Measurements from ENCODE around the gene NOC2L. TPM values are rescaled to one million over a fixed set of nuclear protein-coding genes. Genes with fewer than 3 reads are reported as not detected.

Gene NOC2L
- total and polyA plus RNA-seq, 2 donors (not counting 1 experiment from before 2014, with no cell fraction given): 34.1 to 61.1 TPM

DNA sequence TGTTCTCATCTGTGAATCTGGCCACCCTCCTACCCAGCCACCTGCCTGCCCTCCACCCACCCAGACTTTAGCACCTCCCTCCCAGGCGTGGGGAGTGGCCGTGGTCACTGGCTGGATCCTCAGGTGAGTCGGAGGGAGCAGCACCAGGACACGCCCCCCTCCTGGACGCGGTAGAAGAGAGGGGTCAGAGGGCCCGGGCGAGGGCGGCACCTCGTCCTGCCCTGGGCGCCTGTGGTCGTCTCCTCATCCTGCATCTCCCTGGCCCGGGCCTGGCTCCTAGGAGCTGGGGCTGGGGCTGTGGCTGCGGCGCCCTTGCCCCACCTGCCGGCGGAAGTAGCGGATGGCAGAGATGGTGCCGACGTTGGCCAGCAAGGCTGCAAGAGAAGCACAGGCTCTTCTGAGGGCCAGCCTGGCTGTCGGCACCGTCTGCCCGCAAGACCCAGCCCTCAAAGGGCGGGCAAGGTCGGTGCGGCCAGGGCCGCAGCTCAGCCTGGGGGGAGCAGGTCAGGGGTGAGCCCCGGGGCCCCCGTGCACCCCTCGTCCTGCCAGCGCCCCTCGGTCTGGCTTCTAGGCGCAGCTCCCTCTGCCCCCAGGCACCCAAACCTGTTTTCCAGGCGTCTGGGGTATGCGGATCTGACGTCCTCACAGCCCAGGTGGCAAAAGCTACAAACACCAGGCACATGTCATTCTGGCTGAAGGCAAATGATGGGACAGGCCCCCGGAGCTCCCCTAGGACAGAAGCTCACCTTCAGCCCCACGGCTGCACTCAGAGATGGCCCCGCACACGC is 17.0 kb upstream of the NOC2L start:
- H3K4me2 ChIP-seq (ENCODE audit: extremely low read depth, insufficient read depth, low read length): peak overlapping the region; percentile 51
- H2AFZ ChIP-seq (ENCODE audit: low read length): peak overlapping the region; percentile 44
- no peak for TF ChIP-seq EZH2 (IDR thresholded peaks at IDR 0.05; ENCODE audit: low read length, missing control alignments)
- TF ChIP-seq, protein P1, sequence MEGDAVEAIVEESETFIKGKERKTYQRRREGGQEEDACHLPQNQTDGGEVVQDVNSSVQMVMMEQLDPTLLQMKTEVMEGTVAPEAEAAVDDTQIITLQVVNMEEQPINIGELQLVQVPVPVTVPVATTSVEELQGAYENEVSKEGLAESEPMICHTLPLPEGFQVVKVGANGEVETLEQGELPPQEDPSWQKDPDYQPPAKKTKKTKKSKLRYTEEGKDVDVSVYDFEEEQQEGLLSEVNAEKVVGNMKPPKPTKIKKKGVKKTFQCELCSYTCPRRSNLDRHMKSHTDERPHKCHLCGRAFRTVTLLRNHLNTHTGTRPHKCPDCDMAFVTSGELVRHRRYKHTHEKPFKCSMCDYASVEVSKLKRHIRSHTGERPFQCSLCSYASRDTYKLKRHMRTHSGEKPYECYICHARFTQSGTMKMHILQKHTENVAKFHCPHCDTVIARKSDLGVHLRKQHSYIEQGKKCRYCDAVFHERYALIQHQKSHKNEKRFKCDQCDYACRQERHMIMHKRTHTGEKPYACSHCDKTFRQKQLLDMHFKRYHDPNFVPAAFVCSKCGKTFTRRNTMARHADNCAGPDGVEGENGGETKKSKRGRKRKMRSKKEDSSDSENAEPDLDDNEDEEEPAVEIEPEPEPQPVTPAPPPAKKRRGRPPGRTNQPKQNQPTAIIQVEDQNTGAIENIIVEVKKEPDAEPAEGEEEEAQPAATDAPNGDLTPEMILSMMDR (conservative IDR thresholded peaks at IDR 0.05 in 1 of 2, IDR thresholded peaks at IDR 0.05 in 1 of 2; ENCODE audit: low read depth in 1 of 2, low read length in 2 of 2): peak; percentile 35 to 53

DNA sequence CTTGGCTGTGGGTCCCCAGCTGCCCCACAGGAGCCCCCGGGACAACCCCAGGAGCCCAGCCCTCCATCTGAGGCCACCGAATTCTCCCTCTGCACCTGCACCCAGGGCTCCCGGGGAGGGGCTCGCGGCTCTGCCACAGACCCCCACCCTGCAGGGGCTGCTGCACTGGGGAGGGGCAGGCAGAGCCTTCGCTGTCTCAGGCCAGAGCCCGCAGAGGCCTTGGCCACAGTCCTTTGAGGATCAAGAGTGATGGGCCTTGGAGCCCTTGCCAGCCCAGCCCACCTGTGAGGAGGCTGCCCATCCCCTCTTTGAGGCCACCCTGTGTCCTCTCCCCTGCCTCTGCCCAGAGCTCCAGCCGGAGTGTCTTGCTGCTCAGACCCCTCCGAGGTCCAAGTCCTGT is 16.3 kb upstream of the NOC2L start:
- H3K27me3 ChIP-seq (ENCODE audit: control insufficient read depth, insufficient read depth, low read length): no peaks in the 10 kb centered on the region
- H3K79me2 ChIP-seq (ENCODE audit: control insufficient read depth, insufficient read depth, low read length): no peaks in the 10 kb centered on the region
- no peak overlapping the region for H3K9ac ChIP-seq (ENCODE audit: insufficient read depth, low read length)
- no peak overlapping the region for H3K4me2 ChIP-seq (ENCODE audit: extremely low read depth, insufficient read depth, low read length)
- no peak overlapping the region for H2AFZ ChIP-seq (ENCODE audit: low read length)
- H3K36me3 ChIP-seq (ENCODE audit: control insufficient read depth, insufficient read depth, low read length): no peaks in the 10 kb centered on the region
- no peaks in the 10 kb centered on the region for H3K4me1 ChIP-seq (ENCODE audit: control insufficient read depth, extremely low read depth, insufficient read depth, low read length)
- no peaks in the 10 kb centered on the region for H3K9me3 ChIP-seq (ENCODE audit: control insufficient read depth, insufficient read depth, low read depth, low read length)
- no peak overlapping the region for H3K27ac ChIP-seq (ENCODE audit: insufficient read depth, low read length)
- no peak for TF ChIP-seq EZH2 (IDR thresholded peaks at IDR 0.05; ENCODE audit: low read length, missing control alignments)
- TF ChIP-seq, protein P1 (conservative IDR thresholded peaks at IDR 0.05 in 1 of 2, IDR thresholded peaks at IDR 0.05 in 1 of 2; ENCODE audit: low read depth in 1 of 2, low read length in 2 of 2): no peak
- no peak overlapping the region for H3K4me3 ChIP-seq (replicated peaks in 1 of 4; ENCODE audit: control extremely low read depth in 1 of 4, insufficient read depth in 1 of 4, low read depth in 3 of 4, low read length in 4 of 4)
- no peak for DNase-seq (ENCODE audit: low read depth in 2 of 2)
- no peaks in the 10 kb centered on the region for H4K20me1 ChIP-seq (ENCODE audit: control insufficient read depth, extremely low read depth, insufficient read depth, low read length)

More for the DNA sequence above, 17.0 kb upstream of the NOC2L start:
- Histone ChIP-seq H3K4me3 (replicated peaks in 1 of 4; ENCODE audit: control extremely low read depth in 1 of 4, insufficient read depth in 1 of 4, low read depth in 3 of 4, low read length in 4 of 4) (peak overlapping the region in 1 of 4 experiments; percentile 32), H3K27me3 (ENCODE audit: control insufficient read depth, insufficient read depth, low read length) (no peaks in the 10 kb centered on the region), H3K9ac (ENCODE audit: insufficient read depth, low read length) (peak overlapping the region; percentile 23), H3K36me3 (ENCODE audit: control insufficient read depth, insufficient read depth, low read length) (no peaks in the 10 kb centered on the region), H3K9me3 (ENCODE audit: control insufficient read depth, insufficient read depth, low read depth, low read length) (no peaks in the 10 kb centered on the region), H3K4me1 (ENCODE audit: control insufficient read depth, extremely low read depth, insufficient read depth, low read length) (no peaks in the 10 kb centered on the region), H3K27ac (ENCODE audit: insufficient read depth, low read length) (no peak overlapping the region), H3K79me2 (ENCODE audit: control insufficient read depth, insufficient read depth, low read length) (no peaks in the 10 kb centered on the region), H4K20me1 (ENCODE audit: control insufficient read depth, extremely low read depth, insufficient read depth, low read length) (no peaks in the 10 kb centered on the region)
- DNase-seq (ENCODE audit: low read depth in 2 of 2): peak; percentile 38 to 53

DNA sequence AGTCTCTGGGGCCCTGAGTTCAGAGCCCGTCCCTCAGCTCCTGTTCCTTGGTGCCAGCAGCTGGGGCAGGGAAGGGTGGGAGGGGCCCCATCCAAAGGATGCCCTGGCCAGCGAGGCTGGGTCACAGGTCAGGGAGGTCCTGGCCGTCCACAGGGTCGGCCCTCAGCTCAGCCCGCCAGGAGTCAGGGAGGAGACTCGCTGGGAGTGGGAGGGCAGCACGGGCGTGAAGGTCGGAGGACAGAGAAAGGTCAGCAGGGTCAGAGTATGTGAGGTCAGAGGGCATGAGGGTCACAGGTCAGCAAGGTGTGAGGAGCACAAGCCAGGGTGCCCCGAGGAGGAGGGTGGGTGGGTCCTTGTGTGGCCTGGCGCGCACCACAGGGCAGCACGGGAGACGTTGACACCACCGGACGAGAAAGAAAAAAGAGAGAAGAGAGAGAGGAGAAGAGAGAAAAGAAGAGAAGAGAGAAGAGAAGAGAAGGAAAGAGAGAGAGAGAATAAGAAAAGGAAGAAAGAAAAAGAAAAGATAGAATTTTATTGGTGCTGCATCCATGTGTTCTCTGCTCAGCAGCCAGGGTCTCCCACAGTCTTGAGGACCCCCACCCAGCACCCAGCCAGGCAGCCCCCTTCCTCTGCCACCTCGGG is 15.8 kb upstream of the NOC2L start:
- H3K9me3 ChIP-seq (ENCODE audit: control insufficient read depth, insufficient read depth, low read depth, low read length): no peaks in the 10 kb centered on the region
- H3K27ac ChIP-seq (ENCODE audit: insufficient read depth, low read length): no peak overlapping the region
- no peaks in the 10 kb centered on the region for H4K20me1 ChIP-seq (ENCODE audit: control insufficient read depth, extremely low read depth, insufficient read depth, low read length)
- H3K4me3 ChIP-seq (replicated peaks in 1 of 4; ENCODE audit: control extremely low read depth in 1 of 4, insufficient read depth in 1 of 4, low read depth in 3 of 4, low read length in 4 of 4): no peak overlapping the region
- no peak overlapping the region for H2AFZ ChIP-seq (ENCODE audit: low read length)
- TF ChIP-seq, protein P1 (conservative IDR thresholded peaks at IDR 0.05 in 1 of 2, IDR thresholded peaks at IDR 0.05 in 1 of 2; ENCODE audit: low read depth in 1 of 2, low read length in 2 of 2): no peak
- no peak for TF ChIP-seq EZH2 (IDR thresholded peaks at IDR 0.05; ENCODE audit: low read length, missing control alignments)
- no peak overlapping the region for H3K4me2 ChIP-seq (ENCODE audit: extremely low read depth, insufficient read depth, low read length)
- no peak for DNase-seq (ENCODE audit: low read depth in 2 of 2)
- H3K9ac ChIP-seq (ENCODE audit: insufficient read depth, low read length): no peak overlapping the region
- H3K27me3 ChIP-seq (ENCODE audit: control insufficient read depth, insufficient read depth, low read length): no peaks in the 10 kb centered on the region
- no peaks in the 10 kb centered on the region for H3K36me3 ChIP-seq (ENCODE audit: control insufficient read depth, insufficient read depth, low read length)
- H3K79me2 ChIP-seq (ENCODE audit: control insufficient read depth, insufficient read depth, low read length): no peaks in the 10 kb centered on the region
- no peaks in the 10 kb centered on the region for H3K4me1 ChIP-seq (ENCODE audit: control insufficient read depth, extremely low read depth, insufficient read depth, low read length)
